SK-N-SH treated with all-trans-retinoic acid at 6 μM for 48 hours (cell line): ENCODE measurements around the gene SYCP2L.

Experiments used
- ATAC-seq: fragments of 200-7000 bp; cut with Tn5 transposase; 3 replicates; pipeline ENCODE4 v1.9.1; 2020; ENCODE audit warnings: mild to moderate bottlenecking, moderate library complexity
- ARNTL ChIP-seq: fragments of 450-650 bp; formaldehyde crosslinking; IDR thresholded peaks from 2 replicates; pipeline ENCODE4 v1.5.0; 2020; ENCODE audit warnings: low read depth, mild to moderate bottlenecking, moderate library complexity, borderline replicate concordance
- BACH2 ChIP-seq: fragments of 250-450 bp; sonication (Bioruptor Pico); IDR thresholded peaks from 2 replicates; pipeline ENCODE4 v1.9.0; 2021; ENCODE audit warnings: mild to moderate bottlenecking, borderline replicate concordance
- CSDC2 ChIP-seq: fragments of 250-450 bp; sonication (Bioruptor Pico); IDR thresholded peaks from 2 replicates; pipeline ENCODE4 v1.5.0; 2020; ENCODE audit warnings: mild to moderate bottlenecking, moderate library complexity
- ESRRG ChIP-seq: fragments of 250-450 bp; sonication (Bioruptor Pico); IDR thresholded peaks from 2 replicates; pipeline ENCODE4 v1.6.1; 2021; ENCODE audit warnings: mild to moderate bottlenecking
- ISL1 ChIP-seq: fragments of 250-450 bp; sonication (Bioruptor Pico); IDR thresholded peaks from 2 replicates; pipeline ENCODE4 v2.1.2; 2022; ENCODE audit warnings: mild to moderate bottlenecking, moderate library complexity
- OSR1 ChIP-seq: fragments of 250-450 bp; sonication (Bioruptor Pico); IDR thresholded peaks from 2 replicates; pipeline ENCODE4 v1.8.0; 2022; ENCODE audit warnings: moderate library complexity, mild to moderate bottlenecking, inconsistent platforms
- PPARA ChIP-seq: fragments of 250-450 bp; sonication (Bioruptor Pico); IDR thresholded peaks from 2 replicates; pipeline ENCODE4 v1.5.0; 2020; ENCODE audit warnings: mild to moderate bottlenecking, borderline replicate concordance
- SNAI2 ChIP-seq: fragments of 250-450 bp; sonication (Bioruptor Pico); IDR thresholded peaks from 2 replicates; pipeline ENCODE4 v1.5.0; 2020; ENCODE audit warnings: mild to moderate bottlenecking, moderate library complexity
- TCF4 ChIP-seq: fragments of 250-450 bp; sonication (Bioruptor Pico); IDR thresholded peaks from 2 replicates; pipeline ENCODE4 v1.8.0; 2021; ENCODE audit warnings: mild to moderate bottlenecking, moderate library complexity, borderline replicate concordance
- ZC3H10 ChIP-seq: fragments of 250-450 bp; sonication (Bioruptor Pico); IDR thresholded peaks from 2 replicates; pipeline ENCODE4 v1.5.1; 2021; ENCODE audit warnings: mild to moderate bottlenecking, moderate library complexity
- ZFP3 ChIP-seq: fragments of 250-450 bp; sonication (Bioruptor Pico); IDR thresholded peaks from 2 replicates; pipeline ENCODE4 v1.5.0; 2020; ENCODE audit warnings: mild to moderate bottlenecking, moderate library complexity
- ZFP30 ChIP-seq: fragments of 450-650 bp; formaldehyde crosslinking; IDR thresholded peaks from 2 replicates; pipeline ENCODE4 v1.5.0; 2022; ENCODE audit warnings: mild to moderate bottlenecking, moderate library complexity
- ZNF565 ChIP-seq: fragments of 450-650 bp; formaldehyde crosslinking; conservative IDR thresholded peaks from 2 replicates; pipeline ENCODE4 v1.5.0; 2020; ENCODE audit warnings: low read depth, mild to moderate bottlenecking, moderate library complexity
- ZNF70 ChIP-seq: fragments of 450-650 bp; formaldehyde crosslinking; IDR thresholded peaks from 2 replicates; pipeline ENCODE4 v1.5.0; 2020; ENCODE audit warnings: mild to moderate bottlenecking, moderate library complexity
- ZNF8 ChIP-seq: fragments of 450-650 bp; formaldehyde crosslinking; IDR thresholded peaks from 2 replicates; pipeline ENCODE4 v1.5.0; 2020; ENCODE audit warnings: mild to moderate bottlenecking, moderate library complexity
- TF ChIP-seq, protein P1 (sequence below): fragments of 250-450 bp; sonication (Bioruptor Pico); IDR thresholded peaks from 2 replicates; pipeline ENCODE4 v1.8.0; 2021; ENCODE audit warnings: low read depth, mild to moderate bottlenecking, moderate library complexity, borderline replicate concordance
- TF ChIP-seq, protein P2 (sequence below): fragments of 250-450 bp; sonication (Bioruptor Pico); IDR thresholded peaks from 2 replicates; pipeline ENCODE4 v1.5.1; 2021; ENCODE audit warnings: mild to moderate bottlenecking, moderate library complexity
- TF ChIP-seq, protein P3 (sequence below): fragments of 250-450 bp; sonication (Bioruptor Pico); IDR thresholded peaks from 2 replicates; pipeline ENCODE4 v1.5.0; 2020; ENCODE audit warnings: mild to moderate bottlenecking, moderate library complexity
- TF ChIP-seq, protein P4 (sequence below): fragments of 250-450 bp; sonication (Bioruptor Pico); IDR thresholded peaks from 2 replicates; pipeline ENCODE4 v1.5.1; 2020; ENCODE audit warnings: low read depth, mild to moderate bottlenecking, moderate library complexity
- TF ChIP-seq, protein P5 (sequence below): fragments of 250-450 bp; sonication (Bioruptor Pico); IDR thresholded peaks from 2 replicates; pipeline ENCODE4 v1.8.0; 2020; ENCODE audit warnings: mild to moderate bottlenecking, moderate library complexity, borderline replicate concordance

SYCP2L gene

DNA sequence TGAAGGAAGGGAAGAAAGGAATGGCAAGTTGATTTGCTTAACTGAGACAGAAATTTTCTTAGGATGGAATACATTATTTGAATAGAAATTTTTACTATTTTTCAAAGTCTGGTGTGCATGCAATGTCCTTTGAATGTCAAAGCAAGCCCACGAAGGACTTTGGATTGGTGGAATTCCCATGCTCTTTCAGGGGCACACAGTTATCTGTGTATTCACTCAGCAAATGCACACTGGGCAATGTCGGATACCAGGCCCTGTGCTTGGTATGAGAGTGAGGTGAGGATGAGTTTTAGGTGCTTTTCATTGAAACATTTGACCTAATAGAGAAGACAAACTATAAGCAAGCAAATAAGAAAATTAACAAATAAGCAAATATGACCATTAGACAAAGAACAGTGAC is 73.3 kb downstream of the SYCP2L start:
- no peak for ATAC-seq
- TF ChIP-seq, protein P1, sequence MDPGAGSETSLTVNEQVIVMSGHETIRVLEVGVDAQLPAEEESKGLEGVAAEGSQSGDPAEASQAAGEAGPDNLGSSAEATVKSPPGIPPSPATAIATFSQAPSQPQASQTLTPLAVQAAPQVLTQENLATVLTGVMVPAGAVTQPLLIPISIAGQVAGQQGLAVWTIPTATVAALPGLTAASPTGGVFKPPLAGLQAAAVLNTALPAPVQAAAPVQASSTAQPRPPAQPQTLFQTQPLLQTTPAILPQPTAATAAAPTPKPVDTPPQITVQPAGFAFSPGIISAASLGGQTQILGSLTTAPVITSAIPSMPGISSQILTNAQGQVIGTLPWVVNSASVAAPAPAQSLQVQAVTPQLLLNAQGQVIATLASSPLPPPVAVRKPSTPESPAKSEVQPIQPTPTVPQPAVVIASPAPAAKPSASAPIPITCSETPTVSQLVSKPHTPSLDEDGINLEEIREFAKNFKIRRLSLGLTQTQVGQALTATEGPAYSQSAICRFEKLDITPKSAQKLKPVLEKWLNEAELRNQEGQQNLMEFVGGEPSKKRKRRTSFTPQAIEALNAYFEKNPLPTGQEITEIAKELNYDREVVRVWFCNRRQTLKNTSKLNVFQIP, result no peak
- TF ChIP-seq ZNF8 (CRISPR knock-in tag), result no peak
- TF ChIP-seq OSR1 (CRISPR knock-in tag), result no peak
- TF ChIP-seq, protein P2, sequence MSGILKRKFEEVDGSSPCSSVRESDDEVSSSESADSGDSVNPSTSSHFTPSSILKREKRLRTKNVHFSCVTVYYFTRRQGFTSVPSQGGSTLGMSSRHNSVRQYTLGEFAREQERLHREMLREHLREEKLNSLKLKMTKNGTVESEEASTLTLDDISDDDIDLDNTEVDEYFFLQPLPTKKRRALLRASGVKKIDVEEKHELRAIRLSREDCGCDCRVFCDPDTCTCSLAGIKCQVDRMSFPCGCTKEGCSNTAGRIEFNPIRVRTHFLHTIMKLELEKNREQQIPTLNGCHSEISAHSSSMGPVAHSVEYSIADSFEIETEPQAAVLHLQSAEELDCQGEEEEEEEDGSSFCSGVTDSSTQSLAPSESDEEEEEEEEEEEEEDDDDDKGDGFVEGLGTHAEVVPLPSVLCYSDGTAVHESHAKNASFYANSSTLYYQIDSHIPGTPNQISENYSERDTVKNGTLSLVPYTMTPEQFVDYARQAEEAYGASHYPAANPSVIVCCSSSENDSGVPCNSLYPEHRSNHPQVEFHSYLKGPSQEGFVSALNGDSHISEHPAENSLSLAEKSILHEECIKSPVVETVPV, result no peak
- TF ChIP-seq ESRRG, result no peak
- TF ChIP-seq PPARA, result no peak
- TF ChIP-seq TCF4 (CRISPR knock-in tag), result no peak
- TF ChIP-seq BACH2 (CRISPR knock-in tag), result no peak
- no peak for TF ChIP-seq ZC3H10
- no peak for TF ChIP-seq SNAI2 (CRISPR knock-in tag)
- TF ChIP-seq ZFP3, result no peak
- TF ChIP-seq, protein P3, sequence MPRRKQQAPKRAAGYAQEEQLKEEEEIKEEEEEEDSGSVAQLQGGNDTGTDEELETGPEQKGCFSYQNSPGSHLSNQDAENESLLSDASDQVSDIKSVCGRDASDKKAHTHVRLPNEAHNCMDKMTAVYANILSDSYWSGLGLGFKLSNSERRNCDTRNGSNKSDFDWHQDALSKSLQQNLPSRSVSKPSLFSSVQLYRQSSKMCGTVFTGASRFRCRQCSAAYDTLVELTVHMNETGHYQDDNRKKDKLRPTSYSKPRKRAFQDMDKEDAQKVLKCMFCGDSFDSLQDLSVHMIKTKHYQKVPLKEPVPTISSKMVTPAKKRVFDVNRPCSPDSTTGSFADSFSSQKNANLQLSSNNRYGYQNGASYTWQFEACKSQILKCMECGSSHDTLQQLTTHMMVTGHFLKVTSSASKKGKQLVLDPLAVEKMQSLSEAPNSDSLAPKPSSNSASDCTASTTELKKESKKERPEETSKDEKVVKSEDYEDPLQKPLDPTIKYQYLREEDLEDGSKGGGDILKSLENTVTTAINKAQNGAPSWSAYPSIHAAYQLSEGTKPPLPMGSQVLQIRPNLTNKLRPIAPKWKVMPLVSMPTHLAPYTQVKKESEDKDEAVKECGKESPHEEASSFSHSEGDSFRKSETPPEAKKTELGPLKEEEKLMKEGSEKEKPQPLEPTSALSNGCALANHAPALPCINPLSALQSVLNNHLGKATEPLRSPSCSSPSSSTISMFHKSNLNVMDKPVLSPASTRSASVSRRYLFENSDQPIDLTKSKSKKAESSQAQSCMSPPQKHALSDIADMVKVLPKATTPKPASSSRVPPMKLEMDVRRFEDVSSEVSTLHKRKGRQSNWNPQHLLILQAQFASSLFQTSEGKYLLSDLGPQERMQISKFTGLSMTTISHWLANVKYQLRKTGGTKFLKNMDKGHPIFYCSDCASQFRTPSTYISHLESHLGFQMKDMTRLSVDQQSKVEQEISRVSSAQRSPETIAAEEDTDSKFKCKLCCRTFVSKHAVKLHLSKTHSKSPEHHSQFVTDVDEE (CRISPR knock-in tag), result no peak
- TF ChIP-seq CSDC2 (CRISPR knock-in tag), result no peak

DNA sequence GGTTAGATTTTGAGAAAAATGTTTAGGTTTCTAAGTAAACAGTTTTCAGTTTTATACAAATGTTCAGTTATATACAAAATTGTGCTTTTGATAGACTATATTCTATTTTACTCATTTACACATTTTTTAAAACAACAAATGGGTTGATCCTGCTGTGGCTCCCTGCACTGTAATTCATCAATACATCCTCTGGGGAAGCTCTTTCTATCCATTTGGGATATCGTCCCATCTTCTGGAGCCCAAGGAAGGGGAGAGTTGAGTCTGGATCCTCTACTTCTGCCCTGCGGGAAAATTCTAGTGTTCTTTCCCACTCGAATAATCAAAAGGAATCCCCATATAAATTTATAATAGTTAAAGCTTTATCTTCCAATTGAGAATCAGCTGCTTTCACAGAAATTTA is 75.0 kb downstream of the SYCP2L start:
- TF ChIP-seq CSDC2 (CRISPR knock-in tag) (no peak), ISL1 (CRISPR knock-in tag) (no peak), OSR1 (CRISPR knock-in tag) (no peak), BACH2 (CRISPR knock-in tag) (no peak), ARNTL (CRISPR knock-in tag) (no peak), TCF4 (CRISPR knock-in tag) (no peak), ZFP30 (no peak)
- TF ChIP-seq, protein P4, sequence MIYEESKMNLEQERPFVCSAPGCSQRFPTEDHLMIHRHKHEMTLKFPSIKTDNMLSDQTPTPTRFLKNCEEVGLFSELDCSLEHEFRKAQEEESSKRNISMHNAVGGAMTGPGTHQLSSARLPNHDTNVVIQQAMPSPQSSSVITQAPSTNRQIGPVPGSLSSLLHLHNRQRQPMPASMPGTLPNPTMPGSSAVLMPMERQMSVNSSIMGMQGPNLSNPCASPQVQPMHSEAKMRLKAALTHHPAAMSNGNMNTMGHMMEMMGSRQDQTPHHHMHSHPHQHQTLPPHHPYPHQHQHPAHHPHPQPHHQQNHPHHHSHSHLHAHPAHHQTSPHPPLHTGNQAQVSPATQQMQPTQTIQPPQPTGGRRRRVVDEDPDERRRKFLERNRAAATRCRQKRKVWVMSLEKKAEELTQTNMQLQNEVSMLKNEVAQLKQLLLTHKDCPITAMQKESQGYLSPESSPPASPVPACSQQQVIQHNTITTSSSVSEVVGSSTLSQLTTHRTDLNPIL, result no peak
- ATAC-seq, result peak; percentile 53; the same call in 1 of the 3 replicates

DNA sequence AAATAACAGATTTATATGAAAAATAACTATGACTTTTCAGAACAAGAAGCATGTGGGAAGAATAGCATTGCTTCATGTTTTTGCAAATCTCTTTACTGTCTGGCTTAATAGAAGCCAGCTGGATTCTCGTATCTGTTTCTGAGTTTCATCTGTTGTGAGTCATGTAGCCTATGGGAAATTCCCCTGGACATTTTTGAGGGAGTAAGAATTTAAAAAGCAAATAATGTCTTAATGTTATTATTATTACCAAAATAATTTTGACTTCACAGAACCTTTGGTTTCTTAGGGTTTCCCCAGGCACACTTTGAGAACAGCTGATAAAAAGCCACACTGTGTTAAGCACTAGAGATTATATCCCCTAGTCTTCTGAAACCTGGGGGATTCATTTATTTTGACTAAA is 75.8 kb downstream of the SYCP2L start:
- TF ChIP-seq ISL1 (CRISPR knock-in tag), result peak; percentile 76
- TF ChIP-seq TCF4 (CRISPR knock-in tag), result peak; percentile 67
- TF ChIP-seq, protein P5, sequence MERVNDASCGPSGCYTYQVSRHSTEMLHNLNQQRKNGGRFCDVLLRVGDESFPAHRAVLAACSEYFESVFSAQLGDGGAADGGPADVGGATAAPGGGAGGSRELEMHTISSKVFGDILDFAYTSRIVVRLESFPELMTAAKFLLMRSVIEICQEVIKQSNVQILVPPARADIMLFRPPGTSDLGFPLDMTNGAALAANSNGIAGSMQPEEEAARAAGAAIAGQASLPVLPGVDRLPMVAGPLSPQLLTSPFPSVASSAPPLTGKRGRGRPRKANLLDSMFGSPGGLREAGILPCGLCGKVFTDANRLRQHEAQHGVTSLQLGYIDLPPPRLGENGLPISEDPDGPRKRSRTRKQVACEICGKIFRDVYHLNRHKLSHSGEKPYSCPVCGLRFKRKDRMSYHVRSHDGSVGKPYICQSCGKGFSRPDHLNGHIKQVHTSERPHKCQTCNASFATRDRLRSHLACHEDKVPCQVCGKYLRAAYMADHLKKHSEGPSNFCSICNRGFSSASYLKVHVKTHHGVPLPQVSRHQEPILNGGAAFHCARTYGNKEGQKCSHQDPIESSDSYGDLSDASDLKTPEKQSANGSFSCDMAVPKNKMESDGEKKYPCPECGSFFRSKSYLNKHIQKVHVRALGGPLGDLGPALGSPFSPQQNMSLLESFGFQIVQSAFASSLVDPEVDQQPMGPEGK, result 0 out of 2 replicates have a peak, but pooled peaks have one; percentile 22
- TF ChIP-seq ZNF70 (CRISPR knock-in tag), result no peak
- TF ChIP-seq ZNF8 (CRISPR knock-in tag), result no peak
- no peak for TF ChIP-seq ARNTL (CRISPR knock-in tag)
- TF ChIP-seq, all 23 proteins: peak for 3
- peak; percentile 98 for ATAC-seq

DNA sequence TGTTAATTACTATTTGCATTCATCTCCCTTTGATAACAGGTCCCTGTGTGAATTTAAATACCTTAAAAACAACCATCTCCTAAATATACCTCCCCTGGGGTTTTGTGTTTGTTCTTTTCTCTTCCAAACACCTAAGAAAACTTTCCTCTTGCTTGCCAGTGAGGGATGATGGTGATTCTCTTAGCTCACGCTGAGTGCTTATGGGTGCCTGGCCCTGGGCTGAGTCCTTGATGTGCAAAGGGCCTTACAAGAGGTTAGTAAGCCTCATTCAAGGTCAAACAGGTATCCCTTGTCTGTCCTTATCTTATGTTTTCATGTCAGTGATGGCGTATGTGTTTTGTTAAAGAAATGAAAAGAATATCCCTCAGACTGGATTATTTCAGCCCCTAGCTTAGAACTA is 76.3 kb downstream of the SYCP2L start:
- ATAC-seq, result no peak; the same call in 1 of the 3 replicates
- TF ChIP-seq, protein P1, result no peak
- TF ChIP-seq ZFP30 (no peak), CSDC2 (CRISPR knock-in tag) (no peak), ZNF8 (CRISPR knock-in tag) (no peak), ZNF565 (CRISPR knock-in tag) (no peak), BACH2 (CRISPR knock-in tag) (no peak)
- TF ChIP-seq, protein P3 (CRISPR knock-in tag), result no peak
- TF ChIP-seq, protein P5, result no peak
